Adrenal gland (tissue), 5 donors: ENCODE measurements around the gene CD81.

ENCODE experiments used
- CTCF ChIP-seq, 6 experiments: fragments of 450-650 bp in 4 of 6; fragments of 200-600 bp in 2 of 6; sonication (generic) in 1 of 6; IDR thresholded peaks; 1 replicate in 5 of 6; 2 replicates in 1 of 6; pipeline versions ENCODE4 v1.5.1 to v1.8.0; 2016 to 2021; ENCODE audit warnings: antibody characterized with exemption in 6 of 6, mild to moderate bottlenecking in 2 of 6, moderate library complexity in 1 of 6
- POLR2A ChIP-seq, 2 donors: fragments of 450-650 bp; IDR thresholded peaks; one replicate each; pipeline ENCODE4 v1.6.1; 2017; ENCODE audit warnings: antibody characterized with exemption in 2 of 2, mild to moderate bottlenecking in 2 of 2, moderate library complexity in 1 of 2
- donor health status: DM: no; HTN: no; CAD: no.

GRCh38 chr11:2404735-2405196, 27.7 kb downstream of the CD81 start:
- TF ChIP-seq POLR2A (IDR thresholded peaks at IDR 0.05) (no peak), CTCF (IDR thresholded peaks at IDR 0.05) (no peak)
